PC-3 (cell line): Measurements from ENCODE around the gene P2RY6. TPM values are rescaled to one million over a fixed set of nuclear protein-coding genes. Genes with fewer than 3 reads are reported as not detected.

ENCODE experiments used
- ATAC-seq: fragments of 200-7000 bp; cut with Tn5 transposase; 2 replicates; pipeline ENCODE4 v1.9.1; 2020; ENCODE audit warnings: mild to moderate bottlenecking, moderate library complexity
- BruUV-seq: library from RNA; stranded (reverse); fragments of 400-500 nt; replicated peaks from 2 replicates; lab custom pipeline; 2021; lab: Mats Ljungman, UMichigan
- CTCF ChIA-PET: fragments of 300-600 bp; sonication (Branson Sonifier 250); formaldehyde crosslinking; loops from one replicate; lab custom pipeline; 2022; ENCODE audit warnings: antibody characterized with exemption; lab: Charles Lee
- POLR2A ChIA-PET: fragments of 300-600 bp; sonication (Branson Sonifier 250); formaldehyde crosslinking; loops from one replicate; lab custom pipeline; 2022; ENCODE audit warnings: antibody characterized with exemption; ENCODE audit not compliant: unreplicated experiment; lab: Charles Lee
- DNase-seq: peaks from one replicate; pipeline ENCODE4 v3.0.0-alpha.2; 2015
- H2AFZ ChIP-seq: fragments of 300-600 bp; sonication (generic); 2 replicates; pipeline ENCODE4 v1.6.0; 2016; ENCODE audit warnings: antibody characterized with exemption, low read length
- H3F3A ChIP-seq: fragments of 300-600 bp; sonication (generic); one replicate; pipeline ENCODE4 v1.6.0; 2017; ENCODE audit warnings: antibody characterized with exemption, low read length, control low read depth, mild to moderate bottlenecking; ENCODE audit not compliant: unreplicated experiment
- H3K27ac ChIP-seq: fragments of 300-600 bp; sonication (generic); 2 replicates; pipeline ENCODE4 v1.5.1; 2016; ENCODE audit warnings: mild to moderate bottlenecking, low read length
- H3K27me3 ChIP-seq: fragments of 300-600 bp; sonication (generic); 2 replicates; pipeline ENCODE4 v1.6.1; 2016; ENCODE audit warnings: low read length, mixed read lengths
- H3K36me3 ChIP-seq: fragments of 300-600 bp; sonication (generic); 2 replicates; pipeline ENCODE4 v1.6.1; 2016; ENCODE audit warnings: low read depth, mixed run types, low read length, mixed read lengths
- H3K4me1 ChIP-seq: fragments of 300-600 bp; sonication (generic); 2 replicates; pipeline ENCODE4 v1.5.1; 2016; ENCODE audit warnings: low read length; ENCODE audit not compliant: insufficient read depth
- H3K4me2 ChIP-seq: fragments of 300-600 bp; sonication (generic); 2 replicates; pipeline ENCODE4 v1.6.0; 2016; ENCODE audit warnings: low read length
- H3K4me3 ChIP-seq: fragments of 300-600 bp; sonication (generic); 2 replicates; pipeline ENCODE4 v1.5.1; 2016; ENCODE audit warnings: mild to moderate bottlenecking, low read length, mixed read lengths
- H3K79me2 ChIP-seq: fragments of 300-600 bp; sonication (generic); 2 replicates; pipeline ENCODE4 v1.6.1; 2017; ENCODE audit warnings: low read length, mixed read lengths
- H3K9ac ChIP-seq: fragments of 300-600 bp; sonication (generic); 2 replicates; pipeline ENCODE4 v1.6.0; 2016; ENCODE audit warnings: mild to moderate bottlenecking, low read length
- H3K9me2 ChIP-seq: fragments of 300-600 bp; sonication (generic); replicated peaks from 2 replicates; pipeline ENCODE4 v1.6.1; 2016; ENCODE audit warnings: mixed run types, low read length, mixed read lengths
- H3K9me3 ChIP-seq: fragments of 300-600 bp; sonication (generic); 2 replicates; pipeline ENCODE4 v1.6.1; 2016; ENCODE audit warnings: low read length, mixed read lengths
- H4K20me1 ChIP-seq: fragments of 300-600 bp; sonication (generic); 2 replicates; pipeline ENCODE4 v1.6.1; 2016; ENCODE audit warnings: low read length, mixed read lengths
- EZH2 ChIP-seq: fragments of 300-600 bp; sonication (generic); IDR thresholded peaks from one replicate; pipeline ENCODE4 v1.6.1; 2017; ENCODE audit warnings: antibody characterized with exemption, mild to moderate bottlenecking, low read length; ENCODE audit not compliant: unreplicated experiment
- EZH2phosphoT487 ChIP-seq: fragments of 300-600 bp; sonication (generic); IDR thresholded peaks from 2 replicates; pipeline ENCODE4 v1.6.1; 2018; ENCODE audit warnings: mild to moderate bottlenecking, antibody characterized with exemption, low read length, borderline replicate concordance
- intact Hi-C: fragments of 100-400 bp; cut with micrococcal nuclease; formaldehyde crosslinking; loops from 2 replicates; pipeline ENCODE4 v1.9.0; 2023
- total RNA-seq: library from RNA; depleted of rRNA; stranded (reverse); fragments of >200 nt; gene quantifications from 2 replicates; pipeline ENCODE4 v1.2.3, GENCODE V29; 2014
- TF ChIP-seq, protein P1 (sequence below): fragments of 300-600 bp; sonication (generic); conservative IDR thresholded peaks from 2 replicates; pipeline ENCODE4 v1.5.1; 2017; ENCODE audit warnings: antibody characterized with exemption, low read depth, mild to moderate bottlenecking, low read length

P2RY6 gene
- total RNA-seq, 1 experiment from 2014 or later, result 2.0 TPM

DNA sequence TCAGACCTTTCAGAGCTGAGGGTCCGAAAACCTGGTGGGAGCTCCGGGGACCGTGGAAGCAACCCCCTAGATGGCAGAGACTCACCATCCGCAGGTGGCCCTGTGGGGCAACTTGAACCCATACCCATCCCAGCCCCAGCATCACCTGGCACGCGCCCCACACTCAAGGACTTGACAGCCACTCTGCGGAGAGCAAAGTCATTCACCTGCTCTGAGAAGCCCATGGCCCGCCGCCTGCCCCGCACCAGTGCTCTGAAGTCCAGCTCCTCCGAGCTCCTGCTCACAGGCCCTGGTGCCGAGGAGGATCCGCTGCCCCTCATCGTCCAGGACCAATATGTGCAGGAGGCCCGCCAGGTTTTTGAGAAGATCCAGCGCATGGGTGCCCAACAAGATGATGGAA, 37.9 kb downstream of the P2RY6 start:
- H3K27ac ChIP-seq, result no peak overlapping the region
- H3K27me3 ChIP-seq, result no peaks in the 10 kb centered on the region
- ChIA-PET POLR2A (no interaction called here), CTCF (no interaction called here)
- H3K4me3 ChIP-seq, result no peak overlapping the region
- H4K20me1 ChIP-seq, result no peaks in the 10 kb centered on the region
- no TSS peak for BruUV-seq
- peaks cover 9% of the 10 kb centered on the region for H3K4me1 ChIP-seq
- intact Hi-C loops, result no loop called here
- H3K9ac ChIP-seq, result no peak overlapping the region
- H3K9me2 ChIP-seq, result no peaks in the 10 kb centered on the region
- no peaks in the 10 kb centered on the region for H3K9me3 ChIP-seq
- no peak overlapping the region for H3K4me2 ChIP-seq
- H3K79me2 ChIP-seq, result no peaks in the 10 kb centered on the region
- TF ChIP-seq EZH2phosphoT487 (no peak), EZH2 (no peak)
- TF ChIP-seq, protein P1, sequence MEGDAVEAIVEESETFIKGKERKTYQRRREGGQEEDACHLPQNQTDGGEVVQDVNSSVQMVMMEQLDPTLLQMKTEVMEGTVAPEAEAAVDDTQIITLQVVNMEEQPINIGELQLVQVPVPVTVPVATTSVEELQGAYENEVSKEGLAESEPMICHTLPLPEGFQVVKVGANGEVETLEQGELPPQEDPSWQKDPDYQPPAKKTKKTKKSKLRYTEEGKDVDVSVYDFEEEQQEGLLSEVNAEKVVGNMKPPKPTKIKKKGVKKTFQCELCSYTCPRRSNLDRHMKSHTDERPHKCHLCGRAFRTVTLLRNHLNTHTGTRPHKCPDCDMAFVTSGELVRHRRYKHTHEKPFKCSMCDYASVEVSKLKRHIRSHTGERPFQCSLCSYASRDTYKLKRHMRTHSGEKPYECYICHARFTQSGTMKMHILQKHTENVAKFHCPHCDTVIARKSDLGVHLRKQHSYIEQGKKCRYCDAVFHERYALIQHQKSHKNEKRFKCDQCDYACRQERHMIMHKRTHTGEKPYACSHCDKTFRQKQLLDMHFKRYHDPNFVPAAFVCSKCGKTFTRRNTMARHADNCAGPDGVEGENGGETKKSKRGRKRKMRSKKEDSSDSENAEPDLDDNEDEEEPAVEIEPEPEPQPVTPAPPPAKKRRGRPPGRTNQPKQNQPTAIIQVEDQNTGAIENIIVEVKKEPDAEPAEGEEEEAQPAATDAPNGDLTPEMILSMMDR, result no peak
- no peaks in the 10 kb centered on the region for H3F3A ChIP-seq
- H2AFZ ChIP-seq, result no peak overlapping the region
- DNase-seq, result no peak
- no peak for ATAC-seq
- no peaks in the 10 kb centered on the region for H3K36me3 ChIP-seq

DNA sequence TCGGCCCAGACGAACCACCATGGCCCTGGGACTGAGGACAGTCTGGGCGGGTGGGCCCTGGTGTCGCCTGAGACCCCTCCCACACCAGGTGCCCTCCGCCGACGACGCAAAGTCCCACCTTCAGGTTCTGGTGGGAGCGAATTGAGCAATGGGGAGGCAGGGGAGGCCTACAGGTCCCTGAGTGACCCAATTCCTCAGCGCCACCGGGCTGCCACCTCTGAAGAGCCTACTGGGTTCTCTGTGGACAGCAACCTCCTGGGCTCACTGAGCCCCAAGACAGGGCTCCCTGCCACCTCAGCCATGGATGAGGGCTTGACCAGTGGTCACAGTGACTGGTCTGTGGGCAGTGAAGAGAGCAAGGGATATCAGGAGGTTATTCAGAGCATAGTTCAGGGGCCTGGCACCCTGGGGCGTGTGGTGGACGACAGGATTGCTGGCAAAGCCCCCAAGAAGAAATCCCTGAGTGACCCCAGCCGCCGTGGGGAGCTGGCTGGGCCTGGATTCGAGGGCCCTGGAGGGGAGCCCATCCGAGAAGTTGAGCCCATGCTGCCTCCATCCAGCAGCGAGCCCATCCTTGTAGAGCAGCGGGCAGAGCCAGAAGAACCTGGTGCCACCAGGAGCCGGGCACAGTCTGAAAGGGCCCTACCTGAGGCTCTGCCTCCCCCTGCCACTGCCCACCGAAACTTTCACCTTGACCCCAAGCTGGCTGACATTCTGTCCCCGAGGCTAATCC, 38.7 kb downstream of the P2RY6 start:
- no peaks in the 10 kb centered on the region for H4K20me1 ChIP-seq
- BruUV-seq, result no TSS peak
- CTCF ChIA-PET, result no interaction called here

More for the DNA sequence above, 38.7 kb downstream of the P2RY6 start:
- intact Hi-C loops, result no loop called here
- Histone ChIP-seq H3F3A (no peaks in the 10 kb centered on the region), H3K9ac (no peak overlapping the region), H3K9me2 (no peaks in the 10 kb centered on the region), H3K4me1 (peaks cover 9% of the 10 kb centered on the region), H3K9me3 (no peaks in the 10 kb centered on the region), H3K27ac (no peak overlapping the region), H3K4me2 (no peak overlapping the region), H3K27me3 (no peaks in the 10 kb centered on the region), H3K79me2 (no peaks in the 10 kb centered on the region), H2AFZ (no peak overlapping the region), H3K36me3 (no peaks in the 10 kb centered on the region), H3K4me3 (no peak overlapping the region)
- DNase-seq (no peak), ATAC-seq (no peak)
- TF ChIP-seq, protein P1, result no peak
- TF ChIP-seq EZH2, result no peak
- TF ChIP-seq EZH2phosphoT487, result no peak
- POLR2A ChIA-PET, result no interaction called here
